Measurements from ENCODE around the gene SCLY. TPM values are rescaled to one million over a fixed set of nuclear protein-coding genes. Genes with fewer than 3 reads are reported as not detected.

Gene SCLY
- total RNA-seq, 1 donor from 2014 or later: 109 TPM

DNA sequence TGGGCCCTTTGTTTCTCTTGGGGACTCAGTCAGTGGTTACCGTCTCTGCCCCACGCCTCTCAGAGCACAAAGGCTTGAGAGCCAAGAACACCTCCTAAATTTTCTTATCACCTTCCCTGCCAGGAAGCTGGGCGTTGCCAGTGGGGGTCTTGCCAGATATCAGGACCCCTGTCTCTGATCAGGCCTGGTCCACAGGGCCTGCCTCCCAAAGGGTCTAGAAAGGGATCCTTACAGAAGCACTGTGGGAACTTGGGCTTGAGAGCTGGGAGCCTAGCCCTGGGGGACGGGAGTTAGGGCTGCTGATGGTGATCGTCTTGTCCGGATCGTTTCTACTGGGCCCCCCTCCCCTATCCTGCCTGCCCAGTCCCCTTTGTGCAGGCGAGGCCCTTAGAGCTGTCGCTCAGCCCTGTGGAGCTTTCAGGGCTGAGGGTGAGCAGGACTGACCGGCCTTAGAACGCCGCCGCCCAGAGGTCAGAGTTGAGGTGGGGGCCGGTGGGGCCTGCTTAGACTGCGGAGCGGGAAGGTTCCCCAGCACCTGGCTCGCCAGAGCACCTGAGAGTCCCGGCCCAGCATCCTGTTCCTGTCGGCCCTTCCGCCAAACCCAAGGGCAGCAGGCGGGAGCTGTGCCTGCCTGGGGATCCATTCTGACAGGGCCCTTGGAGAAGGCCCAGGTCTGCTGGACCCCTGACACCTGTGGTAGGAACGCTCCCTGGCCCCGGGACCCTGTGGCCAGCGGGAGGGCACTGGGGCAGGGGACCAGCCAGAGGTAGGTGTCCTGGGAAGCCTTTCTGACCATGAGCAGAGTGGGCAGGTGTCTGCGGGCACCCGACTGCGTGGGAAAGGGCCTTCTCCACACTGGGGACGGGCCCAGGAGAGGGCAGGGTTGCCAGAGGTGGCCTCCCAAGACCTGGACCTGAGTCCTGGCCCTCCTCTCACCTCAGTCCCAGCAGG, 40.3 kb downstream of the SCLY start:
- H3K4me3 Mint-ChIP-seq: no peak overlapping the region
- H3K27ac Mint-ChIP-seq: no peak overlapping the region
- no peaks in the 10 kb centered on the region for H3K27me3 Mint-ChIP-seq
- intact Hi-C loops (cut with micrococcal nuclease): no loop called here
- no peak for DNase-seq
- H3K36me3 Mint-ChIP-seq (ENCODE audit: low read depth): peaks cover 14% of the 10 kb centered on the region
- peaks cover 11% of the 10 kb centered on the region for H3K4me1 Mint-ChIP-seq
- H3K9me3 Mint-ChIP-seq: no peaks in the 10 kb centered on the region

DNA sequence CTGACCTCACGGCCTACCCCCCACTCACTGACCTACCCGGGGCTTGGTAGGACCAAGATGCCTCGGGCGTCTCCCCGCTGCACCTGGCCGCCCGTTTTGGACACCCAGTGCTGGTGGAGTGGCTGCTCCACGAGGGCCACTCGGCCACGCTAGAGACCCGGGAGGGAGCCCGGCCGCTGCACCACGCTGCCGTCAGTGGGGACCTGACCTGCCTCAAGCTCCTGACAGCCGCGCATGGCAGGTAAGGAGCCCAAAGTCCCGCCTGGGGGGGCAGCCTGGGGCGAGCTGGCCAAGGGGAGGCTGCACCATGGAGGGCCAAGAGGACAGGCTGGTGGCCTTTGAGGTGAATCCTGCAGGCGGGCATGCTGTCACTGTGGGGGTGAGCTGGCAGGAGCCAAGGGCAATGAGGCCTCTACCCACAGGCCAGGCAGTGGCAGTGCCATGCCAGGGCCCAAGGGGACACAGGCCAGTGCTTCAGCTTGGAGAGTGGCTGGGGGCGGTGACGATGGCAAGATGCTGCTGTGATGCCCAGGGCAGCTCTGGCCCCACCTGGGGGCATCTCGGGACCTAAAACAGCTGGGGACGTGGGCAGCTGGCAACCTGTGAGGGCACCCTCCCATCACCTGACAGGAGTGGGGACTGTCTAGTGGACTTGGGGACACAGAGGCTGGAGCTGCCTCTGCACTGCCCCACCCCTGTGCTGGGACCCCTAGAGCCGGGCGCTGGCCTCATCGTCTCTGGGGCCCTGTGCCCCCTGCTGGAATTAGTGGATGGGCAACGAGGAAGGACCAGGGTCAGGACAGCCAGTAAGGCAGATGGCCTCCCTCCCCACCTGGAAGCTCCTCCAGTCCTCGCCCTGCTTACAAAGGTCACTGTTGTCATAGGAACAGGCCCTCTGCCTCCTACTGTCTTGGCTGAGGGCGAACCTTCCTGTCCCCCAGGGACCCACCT, 41.4 kb downstream of the SCLY start:
- DNase-seq: no peak
- H3K4me3 Mint-ChIP-seq: no peak overlapping the region
- H3K27me3 Mint-ChIP-seq: no peaks in the 10 kb centered on the region
- intact Hi-C loops (cut with micrococcal nuclease): no loop called here
- H3K36me3 Mint-ChIP-seq (ENCODE audit: low read depth): peaks cover 10% of the 10 kb centered on the region
- no peaks in the 10 kb centered on the region for H3K9me3 Mint-ChIP-seq
- H3K4me1 Mint-ChIP-seq: peaks cover 9% of the 10 kb centered on the region
- no peak overlapping the region for H3K27ac Mint-ChIP-seq

DNA sequence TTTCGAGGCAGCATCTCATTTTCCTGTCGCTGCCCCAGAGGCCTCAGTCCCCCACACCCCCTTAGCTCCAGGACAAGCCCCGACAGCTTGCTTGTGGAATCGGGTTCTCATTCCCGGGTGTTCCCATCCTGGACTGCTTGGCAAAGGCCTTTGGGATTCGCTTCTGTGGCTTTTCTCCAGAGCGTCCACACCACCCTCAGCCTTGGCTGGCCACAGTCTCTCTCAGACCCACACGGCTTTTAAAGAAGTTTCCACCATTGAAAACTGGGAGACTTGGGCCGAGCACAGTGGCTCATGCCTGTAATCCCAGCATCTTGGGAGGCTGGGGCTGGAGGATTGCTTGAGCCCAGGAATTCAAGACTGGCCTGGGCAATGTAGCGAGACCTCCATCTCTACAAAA, 42.1 kb downstream of the SCLY start:
- H3K27ac Mint-ChIP-seq: no peak overlapping the region
- H3K27me3 Mint-ChIP-seq: no peaks in the 10 kb centered on the region
- no peak overlapping the region for H3K4me3 Mint-ChIP-seq
- H3K4me1 Mint-ChIP-seq: peaks cover 8% of the 10 kb centered on the region
- H3K36me3 Mint-ChIP-seq (ENCODE audit: low read depth): peaks cover 5% of the 10 kb centered on the region
- no peak for DNase-seq
- H3K9me3 Mint-ChIP-seq: no peaks in the 10 kb centered on the region
- intact Hi-C loops (cut with micrococcal nuclease): no loop called here

- no peaks in the 10 kb centered on the region for H3K9me3 Mint-ChIP-seq
- H3K27me3 Mint-ChIP-seq: no peaks in the 10 kb centered on the region
- H3K4me1 Mint-ChIP-seq: peaks cover 11% of the 10 kb centered on the region
- peaks cover 4% of the 10 kb centered on the region for H3K36me3 Mint-ChIP-seq (ENCODE audit: low read depth)
- H3K4me3 Mint-ChIP-seq: no peak overlapping the region
- no peak overlapping the region for H3K27ac Mint-ChIP-seq
- DNase-seq: no peak
- intact Hi-C loops (cut with micrococcal nuclease): no loop called here
Measured at GRCh38 chr2:238103465-238104225, 42.8 kb downstream of the SCLY start.

GRCh38 chr2:238104226-238104690, 43.5 kb downstream of the SCLY start:
- DNase-seq: no peak
- intact Hi-C loops (cut with micrococcal nuclease): no loop called here
- Mint-ChIP-seq H3K27me3 (no peaks in the 10 kb centered on the region), H3K27ac (no peak overlapping the region), H3K9me3 (no peaks in the 10 kb centered on the region), H3K4me3 (no peak overlapping the region), H3K36me3 (ENCODE audit: low read depth) (peaks cover under 1% of the 10 kb centered on the region), H3K4me1 (peaks cover 11% of the 10 kb centered on the region)

GRCh38 chr2:238104691-238105371, 44.0 kb downstream of the SCLY start:
- Mint-ChIP-seq H3K4me1 (peaks cover 11% of the 10 kb centered on the region), H3K27ac (no peak overlapping the region), H3K4me3 (no peak overlapping the region), H3K36me3 (ENCODE audit: low read depth) (no peaks in the 10 kb centered on the region), H3K27me3 (no peaks in the 10 kb centered on the region), H3K9me3 (no peaks in the 10 kb centered on the region)
- no peak for DNase-seq
- intact Hi-C loops (cut with micrococcal nuclease): no loop called here

GRCh38 chr2:238105506-238106338, 44.9 kb downstream of the SCLY start:
- Mint-ChIP-seq H3K4me3 (no peak overlapping the region), H3K36me3 (ENCODE audit: low read depth) (no peaks in the 10 kb centered on the region), H3K9me3 (no peaks in the 10 kb centered on the region), H3K27ac (no peak overlapping the region), H3K4me1 (peaks cover 11% of the 10 kb centered on the region), H3K27me3 (no peaks in the 10 kb centered on the region)
- intact Hi-C loops (cut with micrococcal nuclease): no loop called here
- DNase-seq: no peak

DNA sequence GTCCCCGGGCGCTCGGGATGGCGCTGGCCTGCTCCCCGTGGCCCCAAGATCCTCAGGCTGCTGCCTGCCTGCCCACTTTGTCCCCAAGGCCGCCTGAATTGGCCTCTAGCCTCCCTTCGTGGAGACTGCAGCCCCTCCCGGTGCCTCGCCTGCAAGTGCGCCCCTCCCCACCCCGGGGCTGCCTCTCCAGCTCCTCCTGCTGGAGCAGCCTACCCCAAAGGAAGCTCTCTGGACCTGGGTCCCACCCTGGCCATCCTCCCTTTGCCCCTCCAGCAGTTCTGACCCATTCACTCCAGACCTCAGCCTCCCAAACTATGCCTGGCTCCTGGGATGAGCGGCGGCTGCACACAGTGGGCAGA, 45.5 kb downstream of the SCLY start:
- Mint-ChIP-seq H3K9me3 (no peaks in the 10 kb centered on the region), H3K27me3 (no peaks in the 10 kb centered on the region), H3K4me3 (no peak overlapping the region), H3K36me3 (ENCODE audit: low read depth) (no peaks in the 10 kb centered on the region), H3K27ac (no peak overlapping the region), H3K4me1 (peaks cover 11% of the 10 kb centered on the region)
- DNase-seq: no peak
- intact Hi-C loops (cut with micrococcal nuclease): no loop called here

- no peaks in the 10 kb centered on the region for H3K27me3 Mint-ChIP-seq
- H3K9me3 Mint-ChIP-seq: no peaks in the 10 kb centered on the region
- intact Hi-C loops (cut with micrococcal nuclease): no loop called here
- no peak for DNase-seq
- H3K36me3 Mint-ChIP-seq (ENCODE audit: low read depth): no peaks in the 10 kb centered on the region
- no peak overlapping the region for H3K4me3 Mint-ChIP-seq
- H3K4me1 Mint-ChIP-seq: peaks cover 11% of the 10 kb centered on the region
- no peak overlapping the region for H3K27ac Mint-ChIP-seq
Measured at GRCh38 chr2:238106698-238107524, 46.1 kb downstream of the SCLY start.

- Mint-ChIP-seq H3K9me3 (no peaks in the 10 kb centered on the region), H3K27ac (no peak overlapping the region), H3K4me3 (no peak overlapping the region), H3K27me3 (no peaks in the 10 kb centered on the region), H3K36me3 (ENCODE audit: low read depth) (no peaks in the 10 kb centered on the region), H3K4me1 (peaks cover 11% of the 10 kb centered on the region)
- no peak for DNase-seq
- intact Hi-C loops (cut with micrococcal nuclease): no loop called here
Measured at GRCh38 chr2:238107525-238108422, 47.0 kb downstream of the SCLY start.

Measured in activated CD4-positive, alpha-beta T cell treated with anti-CD3 and anti-CD28 coated beads, Interleukin-2, amount 10 ng/mL, durations not matched to agents 24 days and 14 days (primary cell).